ENCODE measurements around the gene KRT80.

The KRT80 gene

DNA sequence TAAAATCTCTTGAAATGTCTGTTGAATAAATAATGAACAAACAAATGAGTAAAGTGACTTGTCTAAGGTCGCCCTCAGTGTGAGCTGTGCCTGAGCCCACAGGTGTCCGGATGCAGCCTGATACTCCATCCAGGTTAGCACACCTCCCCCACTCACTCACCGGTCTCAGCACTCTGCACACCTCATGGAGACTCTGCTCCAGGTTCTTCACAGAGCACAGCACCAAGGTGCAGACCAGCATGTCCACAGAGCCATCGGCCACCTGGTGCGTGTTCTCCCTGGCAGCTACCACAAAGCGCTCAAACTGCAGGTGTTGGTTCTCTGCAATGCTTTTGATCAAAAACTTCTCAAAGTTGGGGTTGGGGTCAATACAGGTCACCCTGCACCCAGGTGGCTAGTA lies 37.1 kb upstream of the KRT80 start:
- no peak for DNase-seq (ENCODE audit: low spot score)

DNA sequence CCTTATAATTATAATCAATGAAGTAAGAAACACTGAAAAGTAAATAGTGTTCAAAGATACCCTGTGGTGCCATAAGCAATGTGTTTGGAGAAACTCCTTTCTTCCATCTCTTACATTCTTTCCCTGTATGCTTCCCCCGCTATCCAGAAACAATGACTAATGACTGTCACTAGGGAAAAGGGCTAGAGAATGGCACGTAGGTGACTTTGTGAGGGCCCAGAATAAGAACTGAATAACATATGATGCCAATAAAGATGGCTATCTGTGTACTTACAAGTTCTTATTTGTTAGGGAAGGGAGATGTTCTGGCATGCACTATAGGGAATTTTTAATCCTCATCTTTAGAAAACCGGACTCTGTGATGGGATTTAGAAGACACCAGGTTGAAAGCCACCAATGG lies 36.6 kb upstream of the KRT80 start:
- DNase-seq (ENCODE audit: low spot score) = no peak

DNA sequence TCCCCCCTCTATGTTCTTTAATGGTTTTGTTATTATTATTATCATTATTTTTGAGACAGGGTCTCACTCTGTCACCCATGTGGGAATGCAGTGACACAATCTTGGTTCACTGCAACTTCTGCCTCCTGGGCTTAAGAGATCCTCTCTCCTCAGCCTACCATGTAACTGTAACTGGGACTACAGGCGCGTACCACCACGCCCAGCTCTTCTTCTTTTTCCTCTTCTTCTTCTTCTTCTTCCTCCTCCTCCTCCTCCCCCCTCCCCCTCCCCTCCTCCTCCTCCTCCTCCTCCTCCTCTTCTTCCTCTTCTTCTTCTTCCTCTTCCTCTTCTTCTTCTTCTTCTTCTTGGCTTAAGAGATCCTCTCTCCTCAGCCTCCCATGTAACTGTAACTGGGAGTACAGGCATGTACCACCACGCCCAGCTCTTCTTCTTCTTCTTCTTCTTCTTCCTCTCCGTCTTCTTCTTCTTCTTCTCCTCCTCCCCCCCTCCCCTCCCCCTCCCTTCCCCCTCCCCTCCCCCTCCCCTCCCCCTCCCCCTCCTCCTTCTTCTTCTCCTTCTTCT lies 35.9 kb upstream of the KRT80 start:
- no peak for DNase-seq (ENCODE audit: low spot score)

DNA sequence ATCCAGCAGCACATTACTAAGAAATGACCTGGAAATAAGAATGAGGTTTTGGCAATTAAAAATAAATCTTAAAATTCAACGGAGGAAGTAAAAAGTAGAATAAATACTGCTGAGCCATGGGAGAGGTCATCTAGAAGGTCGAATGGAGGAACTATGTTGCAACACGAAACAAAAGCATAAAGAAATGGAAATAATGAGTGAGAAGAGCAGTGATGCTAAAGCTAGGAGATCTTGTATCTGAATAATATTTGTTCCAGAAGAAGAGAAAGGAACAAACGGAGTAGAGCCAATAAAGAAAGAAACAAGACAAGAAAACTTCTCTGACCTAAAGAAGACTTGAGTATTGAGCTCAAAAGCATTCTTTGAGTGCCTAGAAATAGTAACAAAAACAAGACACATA lies 34.6 kb upstream of the KRT80 start:
- DNase-seq (ENCODE audit: low spot score) = no peak

DNA sequence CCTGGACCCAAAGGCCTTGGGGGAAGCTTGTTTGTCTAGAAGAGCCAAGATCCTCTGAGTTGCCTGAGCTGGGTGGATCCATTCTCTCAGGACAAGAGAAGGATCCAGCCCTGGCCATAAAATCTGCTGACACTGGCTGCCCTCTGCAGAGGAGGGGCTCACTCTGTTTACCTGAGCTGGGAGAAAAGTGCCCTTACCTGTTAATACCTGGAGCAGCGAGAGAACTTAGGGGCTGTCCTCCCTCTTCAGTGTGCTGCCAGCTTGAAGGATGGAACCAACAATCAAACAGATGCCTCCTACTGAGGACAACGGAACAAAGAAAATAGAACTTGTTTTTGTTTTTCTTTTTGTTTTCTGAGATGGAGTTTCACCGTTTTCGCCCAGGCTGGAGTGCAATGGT lies 33.9 kb upstream of the KRT80 start:
- DNase-seq (ENCODE audit: low spot score) = no peak

DNA sequence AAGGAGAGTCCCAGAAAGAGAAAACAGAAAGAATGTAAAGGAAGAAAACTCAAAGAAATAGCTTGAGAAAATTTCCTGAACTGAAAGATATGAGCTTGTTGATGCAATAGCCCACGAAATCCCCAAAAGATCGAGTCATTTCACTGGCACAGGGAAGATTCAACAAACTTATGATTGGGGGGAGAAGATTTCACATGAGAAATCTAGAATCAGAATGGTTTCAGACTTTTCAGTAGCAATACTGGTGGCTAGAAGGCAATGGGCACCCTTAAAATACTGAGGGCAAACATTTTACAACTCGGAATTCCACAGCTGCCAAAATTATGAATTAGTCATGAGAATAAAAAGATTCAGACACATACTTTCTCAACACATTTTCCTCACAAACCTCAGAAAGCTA lies 32.3 kb upstream of the KRT80 start:
- DNase-seq (ENCODE audit: low spot score) = no peak

DNA sequence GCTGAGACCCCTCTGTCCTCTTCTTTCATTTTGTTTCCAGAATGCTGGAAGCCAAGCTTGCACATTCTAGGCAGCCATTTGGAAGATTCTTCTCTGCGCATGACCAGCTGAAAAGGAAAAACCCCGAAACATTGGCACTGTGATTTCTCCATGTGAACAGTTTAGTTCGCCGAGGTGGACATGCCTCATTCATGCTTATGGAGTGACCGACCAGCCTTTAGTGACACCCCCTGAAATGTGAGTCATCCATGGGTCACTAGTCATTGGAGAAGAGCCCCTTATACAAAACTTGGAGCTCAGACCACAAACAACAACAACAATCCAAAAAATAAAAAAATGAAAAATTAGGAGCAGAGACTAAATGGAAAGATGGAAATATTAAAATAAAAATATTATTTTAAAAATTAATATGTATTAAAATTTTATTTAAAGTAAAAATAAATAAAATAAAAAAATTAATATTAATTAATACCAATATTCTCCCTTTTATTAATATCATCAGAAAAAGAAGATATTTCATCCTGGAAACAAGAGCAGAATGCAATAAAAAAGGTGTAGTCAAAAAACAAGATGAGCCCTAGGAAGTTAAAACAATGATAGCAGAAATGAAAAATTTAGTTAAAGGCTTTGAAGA lies 31.7 kb upstream of the KRT80 start:
- no peak for DNase-seq (ENCODE audit: low spot score)

DNA sequence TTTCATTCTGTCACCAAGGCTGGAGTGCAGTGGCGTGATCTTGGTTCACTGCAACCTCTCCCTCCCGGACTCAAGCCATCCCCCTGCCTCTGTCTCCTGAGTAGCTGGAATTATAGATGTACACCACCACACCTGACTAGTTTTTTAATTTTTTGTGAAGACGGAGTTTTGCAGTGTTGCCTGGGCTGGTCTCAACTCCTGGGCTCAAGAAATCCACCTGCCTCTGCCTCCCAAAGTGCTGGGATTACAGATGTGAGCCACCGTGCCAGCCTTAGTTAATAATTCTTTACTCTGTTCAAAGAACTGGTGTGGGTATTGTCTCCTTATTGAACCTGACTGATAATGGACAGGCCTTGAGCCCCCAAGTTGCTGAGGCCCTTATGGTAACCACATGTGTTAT lies 30.9 kb upstream of the KRT80 start:
- no peak for DNase-seq (ENCODE audit: low spot score)

DNA sequence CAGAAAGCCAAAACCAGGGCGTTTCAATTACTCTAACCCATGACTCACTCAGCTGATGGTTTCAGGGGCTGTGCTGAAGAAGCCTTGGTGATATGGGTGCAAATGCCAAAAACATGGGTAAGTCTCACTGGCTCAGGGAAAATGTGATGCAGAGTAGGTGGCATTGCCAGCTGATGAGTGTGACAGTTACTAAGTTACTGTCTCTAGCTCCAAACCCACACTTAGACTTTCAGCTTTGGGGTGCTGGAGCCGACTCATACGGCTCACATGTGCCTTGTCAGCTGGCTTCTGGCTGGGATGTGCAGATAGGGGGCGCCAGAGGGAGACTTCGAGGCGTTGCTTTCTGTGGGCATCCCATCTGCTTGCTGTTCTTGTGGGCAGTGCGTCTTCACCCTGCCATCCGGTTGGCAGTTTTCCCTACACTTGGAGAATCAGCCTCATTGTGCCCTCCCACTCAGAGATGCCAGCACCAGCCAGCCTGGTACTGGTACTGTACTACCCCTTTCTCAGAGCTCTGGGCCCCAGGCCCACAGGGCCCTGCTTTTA lies 30.2 kb upstream of the KRT80 start:
- DNase-seq (ENCODE audit: low spot score) = peak; percentile 62

DNA sequence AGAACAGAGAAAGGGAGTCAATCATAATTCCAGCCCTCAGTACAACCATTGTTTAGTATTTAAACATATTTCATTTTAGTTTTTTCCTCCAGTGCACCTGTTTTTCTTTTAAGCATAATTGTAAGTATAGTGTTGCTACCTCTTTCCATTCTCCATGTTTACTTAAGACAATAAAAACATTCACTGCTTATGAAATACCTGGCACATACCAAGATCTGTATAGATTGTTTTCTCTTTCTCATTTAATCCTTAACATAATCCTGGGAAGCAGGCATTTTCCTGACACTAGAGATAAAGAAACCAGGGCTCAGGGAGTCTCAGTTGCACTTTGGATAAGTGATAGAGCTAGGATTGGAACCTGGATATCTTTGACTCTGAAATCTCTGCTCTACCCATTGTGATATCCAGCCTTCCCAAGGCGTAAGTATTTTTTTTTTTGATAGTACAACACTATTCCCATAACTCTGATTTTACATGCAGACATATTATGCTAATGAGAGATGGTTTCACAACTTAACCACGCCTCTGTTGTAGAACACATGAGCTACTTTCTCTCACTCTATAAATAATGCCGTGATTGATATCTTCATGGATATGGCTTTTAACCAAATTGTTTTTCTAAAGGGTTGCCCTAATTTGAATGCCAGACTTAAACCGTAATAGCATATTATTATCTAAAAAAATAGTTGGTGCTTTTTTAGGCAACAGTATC lies 29.4 kb upstream of the KRT80 start:
- DNase-seq (ENCODE audit: low spot score) = no peak

DNA sequence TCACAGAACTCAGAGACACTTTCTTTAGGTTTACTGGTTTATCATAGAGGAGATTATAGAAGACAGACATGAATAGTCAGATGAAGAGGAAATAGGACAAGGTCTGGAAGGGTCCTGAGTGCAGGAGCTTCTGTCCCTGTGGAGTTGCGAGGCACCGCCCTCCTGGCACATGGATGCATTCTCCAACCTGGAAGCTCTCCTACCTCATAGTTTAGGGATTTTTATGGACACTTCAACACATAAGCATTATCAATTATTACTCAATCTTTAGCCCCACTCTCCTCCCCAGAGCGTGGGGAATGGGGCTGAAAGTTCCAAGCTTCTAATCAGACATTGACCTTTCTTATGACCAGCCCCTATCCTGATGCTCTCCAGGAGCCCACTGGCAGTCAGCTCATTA lies 28.7 kb upstream of the KRT80 start:
- no peak for DNase-seq (ENCODE audit: low spot score)

DNA sequence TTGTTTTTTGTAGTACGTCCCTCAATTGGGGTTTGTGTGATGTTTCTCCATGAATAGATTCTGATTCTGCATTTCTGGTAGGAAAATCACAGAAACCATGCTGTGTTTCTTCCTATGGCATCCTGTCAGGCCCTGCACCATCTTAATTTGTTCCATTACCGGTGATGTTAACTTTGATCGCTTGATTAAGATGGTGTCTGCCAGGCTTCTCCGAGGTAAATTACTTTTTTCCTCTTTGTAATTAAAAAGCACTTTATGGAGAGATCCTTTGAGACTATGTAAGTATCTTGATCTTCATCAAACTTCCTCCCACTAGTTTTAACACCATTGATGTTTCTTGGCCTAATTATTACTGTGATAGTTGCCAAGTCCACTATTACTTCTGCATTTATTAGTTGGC lies 26.2 kb upstream of the KRT80 start:
- no peak for DNase-seq (ENCODE audit: low spot score)

DNA sequence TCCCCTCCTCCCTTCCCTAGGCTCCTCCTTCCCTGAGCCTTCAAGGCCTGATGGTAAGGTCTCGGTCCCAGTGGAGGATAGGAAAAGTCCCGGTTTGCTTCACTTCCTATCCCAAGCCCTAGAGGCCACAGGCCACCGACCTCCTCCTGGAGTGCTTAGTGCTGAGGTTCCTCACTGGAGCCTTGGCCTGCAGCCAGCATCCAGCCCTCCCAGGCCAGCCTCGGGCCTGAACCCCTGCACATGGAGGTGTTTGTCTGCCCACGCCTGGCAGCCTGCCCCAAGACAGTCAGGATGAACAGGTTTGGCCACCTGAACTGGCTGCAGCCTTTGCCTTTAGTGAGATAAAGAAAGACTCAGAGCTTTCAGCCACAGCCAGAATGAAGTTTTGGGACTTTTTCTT lies 25.4 kb upstream of the KRT80 start:
- no peak for DNase-seq (ENCODE audit: low spot score)

DNA sequence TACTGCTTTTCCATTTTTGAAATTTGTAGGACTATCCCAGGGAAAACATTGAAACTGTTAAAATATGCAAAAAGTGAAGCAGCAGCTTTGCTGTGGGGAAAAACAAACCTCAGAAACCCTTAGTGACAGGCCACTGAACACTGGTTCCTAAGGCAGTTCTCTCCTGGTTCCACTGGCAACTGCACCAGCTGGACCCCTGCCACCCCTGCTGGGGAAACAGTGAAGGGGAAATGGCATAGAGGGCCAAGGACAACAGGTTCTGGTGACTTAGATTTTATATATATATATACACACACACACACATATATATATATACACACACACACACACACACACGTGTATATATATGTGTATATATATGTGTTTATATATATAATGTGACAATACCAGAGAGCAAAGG lies 25.0 kb upstream of the KRT80 start:
- DNase-seq (ENCODE audit: low spot score) = no peak

DNA sequence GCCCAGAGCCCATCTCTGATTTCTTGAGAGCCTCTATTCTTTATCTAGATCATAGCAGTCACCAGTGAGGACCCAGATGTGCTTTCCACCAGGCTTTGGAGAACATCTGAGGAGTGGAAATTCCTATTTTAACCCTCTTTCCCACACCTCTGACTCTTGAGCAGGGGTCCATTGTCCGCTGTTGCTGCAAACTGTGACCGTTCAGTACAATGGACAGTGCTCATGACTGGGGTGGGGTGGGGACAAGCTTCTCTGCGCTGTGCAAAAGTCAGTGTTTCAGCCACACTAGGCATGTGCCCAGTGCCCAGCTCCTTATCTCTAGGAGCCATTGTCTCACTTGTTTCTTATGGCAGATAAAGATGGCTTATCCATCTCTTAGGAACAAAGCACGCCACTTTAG lies 24.3 kb upstream of the KRT80 start:
- no peak for DNase-seq (ENCODE audit: low spot score)

DNA sequence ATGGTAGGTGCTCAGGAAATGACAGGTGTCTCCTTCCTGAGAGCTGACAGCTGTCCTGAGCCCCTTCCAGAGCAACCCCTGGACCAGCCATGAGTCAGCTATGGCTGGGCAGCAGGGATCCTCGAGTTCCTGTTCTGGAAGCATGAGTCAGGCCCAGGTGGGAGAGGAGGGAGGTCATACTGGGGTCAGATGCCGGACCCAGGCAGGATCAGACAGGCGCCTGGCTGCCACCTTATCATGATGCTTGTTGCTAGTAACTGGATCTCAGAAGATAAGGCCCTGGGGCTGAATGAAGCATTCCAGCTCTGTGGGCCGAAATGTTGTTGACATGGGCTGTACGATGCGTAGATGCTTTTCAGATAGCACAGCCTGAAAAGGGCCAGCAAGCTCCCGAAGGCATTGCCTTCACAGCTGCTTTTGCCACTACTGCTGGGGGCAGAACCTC lies 23.8 kb upstream of the KRT80 start:
- DNase-seq (ENCODE audit: low spot score) = no peak

DNA sequence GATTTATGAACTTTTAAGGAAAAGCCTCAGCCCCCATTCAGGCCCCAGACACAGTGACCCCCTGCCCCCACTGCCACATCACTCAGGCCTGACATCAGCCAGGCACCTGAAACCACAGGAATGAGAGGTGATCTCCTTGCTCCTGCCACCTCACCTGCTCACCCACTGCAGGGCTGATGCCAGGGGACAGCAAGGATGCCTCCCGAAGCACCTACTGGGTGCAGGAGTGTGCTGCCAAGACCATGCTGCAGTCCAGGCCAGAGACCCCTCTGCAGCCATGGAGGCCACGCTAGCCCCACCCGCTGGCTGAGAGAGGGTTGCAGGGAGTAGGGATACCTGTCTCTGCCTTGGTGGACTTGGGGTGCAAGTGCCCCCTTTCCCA lies 22.6 kb upstream of the KRT80 start:
- DNase-seq (ENCODE audit: low spot score) = no peak

DNA sequence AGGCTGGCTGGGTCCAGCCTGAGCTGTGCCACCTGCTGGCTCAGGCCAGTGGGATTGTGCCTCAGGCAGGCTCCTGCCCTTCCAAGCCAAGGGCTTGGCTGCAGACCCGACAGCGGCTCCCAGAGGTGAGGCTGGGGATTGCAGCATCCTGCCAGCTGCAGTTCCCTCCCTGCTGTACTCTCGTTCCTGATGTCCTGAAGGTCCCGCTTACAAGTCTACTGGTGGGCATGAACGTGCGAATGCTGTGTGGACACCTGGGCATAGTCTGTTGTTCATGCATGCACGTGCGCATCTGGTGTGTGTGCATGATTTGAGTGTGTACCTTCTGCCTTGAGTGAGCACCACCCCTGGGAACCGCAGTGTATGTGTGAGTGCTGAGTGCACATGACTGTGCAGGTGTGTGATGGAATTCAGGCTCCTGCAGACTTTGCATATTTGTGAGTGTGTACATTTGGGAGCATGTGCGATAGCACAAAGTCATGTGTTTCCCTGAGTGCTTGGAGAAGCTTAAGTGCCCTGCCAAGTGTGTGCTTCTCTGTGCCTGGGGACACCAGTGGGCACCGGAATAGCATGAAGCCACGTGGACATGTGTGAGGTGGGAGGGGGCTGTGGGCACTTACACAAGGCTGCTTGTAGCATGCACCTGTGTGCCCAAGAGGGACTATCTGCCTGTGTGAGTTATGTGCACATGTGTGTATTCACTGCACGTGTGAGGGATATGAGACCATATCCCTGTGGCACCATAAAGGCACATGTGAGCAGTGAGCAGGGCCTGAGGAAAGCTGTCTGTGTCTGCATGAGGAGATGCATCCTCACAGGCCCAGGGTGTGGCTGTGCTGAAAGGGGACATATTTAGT lies 22.0 kb upstream of the KRT80 start:
- DNase-seq (ENCODE audit: low spot score) = peak; percentile 66

DNA sequence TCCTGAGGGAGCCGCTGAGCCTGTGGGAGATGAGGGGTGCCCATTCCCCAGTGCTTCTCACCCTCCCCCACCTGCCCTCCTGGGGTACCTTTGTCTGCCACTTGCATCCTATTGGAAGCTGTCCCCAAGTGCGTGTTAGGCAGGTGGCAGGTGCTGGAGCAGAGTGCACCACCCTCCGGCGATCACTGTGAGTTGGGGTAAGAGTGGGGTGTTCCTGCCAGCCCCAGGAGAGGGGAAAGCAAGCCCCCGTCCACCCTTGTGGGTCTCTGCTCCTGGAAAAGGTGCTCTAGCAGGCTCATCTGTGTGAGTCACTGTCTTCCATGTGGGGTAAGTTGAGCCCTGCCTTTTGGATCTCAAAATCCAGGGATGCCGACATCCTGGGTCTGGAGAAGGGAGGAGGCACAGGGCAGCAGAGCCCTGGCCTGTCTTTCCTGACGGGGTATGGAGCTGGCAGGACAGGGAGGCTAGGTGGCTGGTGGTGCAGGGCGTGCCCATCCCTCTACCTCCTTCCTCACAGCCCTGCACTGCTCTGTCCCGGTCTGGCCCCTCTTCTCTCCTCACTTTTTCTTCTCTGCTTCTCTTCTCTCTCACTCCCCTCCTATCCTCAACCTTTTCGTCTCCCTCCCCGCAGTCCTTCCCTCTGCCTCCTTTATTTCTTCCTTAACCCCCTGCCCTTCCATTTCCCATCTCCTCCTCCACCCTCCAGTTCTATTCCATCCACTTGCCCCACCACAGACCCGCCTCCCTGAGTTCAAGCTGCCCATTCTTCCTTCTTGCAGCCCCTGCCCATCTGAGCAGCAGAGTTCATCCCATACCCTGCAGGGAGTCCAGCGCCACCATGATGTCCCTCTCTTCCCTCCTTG lies 21.1 kb upstream of the KRT80 start:
- DNase-seq (ENCODE audit: low spot score) = no peak

DNA sequence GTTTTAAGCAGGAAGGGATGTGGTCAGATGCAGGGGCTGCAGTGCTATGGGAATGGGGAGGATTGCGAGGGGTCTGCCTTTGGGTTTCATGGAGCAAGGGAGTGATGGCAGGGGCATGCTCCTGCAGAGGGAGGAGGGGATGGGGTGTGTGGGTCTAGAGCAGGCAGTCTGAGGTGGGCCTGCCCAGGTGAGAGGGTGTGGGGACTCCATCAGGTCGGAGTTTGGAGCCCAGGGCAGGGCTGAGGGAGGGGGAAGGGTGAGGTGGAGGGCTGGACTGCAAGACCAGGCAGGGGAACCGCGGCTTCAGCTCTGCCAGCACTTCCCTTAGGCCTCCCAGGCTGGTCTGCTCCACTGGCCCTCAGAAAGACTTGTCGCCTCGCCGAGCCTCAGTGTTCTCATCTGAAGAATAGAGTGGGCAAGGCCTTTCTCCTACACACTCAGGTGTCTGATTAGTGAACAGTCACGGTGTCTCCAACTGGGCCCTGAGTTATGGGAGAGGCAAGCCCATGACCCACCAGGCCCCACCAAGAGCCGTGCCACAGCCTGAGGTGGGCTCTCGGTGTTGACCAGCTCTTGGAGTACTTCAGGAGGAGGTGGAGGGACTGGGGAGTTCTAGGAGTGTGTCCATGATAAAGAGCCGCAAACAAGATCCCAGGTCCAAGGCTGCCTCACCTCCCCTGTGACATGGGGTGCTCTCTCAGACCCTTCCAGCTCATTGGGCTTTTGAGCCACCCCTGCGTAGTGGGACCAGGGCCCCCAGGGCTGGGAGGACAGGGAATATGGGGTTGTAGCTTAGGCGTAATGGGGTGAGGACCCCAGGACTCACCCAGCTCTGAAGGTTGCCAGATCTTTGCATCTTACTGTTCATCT lies 20.1 kb upstream of the KRT80 start:
- no peak for DNase-seq (ENCODE audit: low spot score)
